K562 (cell line): Measurements from ENCODE around the gene CFAP20DC. TPM values are rescaled to one million over a fixed set of nuclear protein-coding genes. Genes with fewer than 3 reads are reported as not detected.

ENCODE experiments used
- ATAC-seq: fragments of 200-7000 bp; cut with Tn5 transposase; 3 replicates; pipeline ENCODE4 v1.9.1; 2020; ENCODE audit warnings: moderate library complexity
- BruUV-seq: library from RNA; stranded (reverse); fragments of 400-500 nt; replicated peaks from 2 replicates; lab custom pipeline; 2021; lab: Mats Ljungman, UMichigan
- CTCF ChIA-PET: fragments of 300-600 bp; formaldehyde crosslinking; extraction: SDS; loops from one replicate; lab custom pipeline; 2021; ENCODE audit warnings: low intra/inter-chr PET ratio; lab: Yijun Ruan, JAX
- POLR2A ChIA-PET: fragments of 300-600, 350-650 bp; sonication (Branson Sonifier 250); formaldehyde crosslinking; extraction: SDS; loops from one replicate; lab custom pipeline; 2021; ENCODE audit warnings: antibody characterized with exemption, inconsistent platforms; lab: Yijun Ruan, JAX
- DNase-seq, 4 experiments: peaks; one replicate each; pipeline versions ENCODE4 v3.0.0 to v3.0.0-alpha.2; 2011 to 2018; ENCODE audit warnings: low spot score in 3 of 4, mixed read lengths in 3 of 4; ENCODE audit errors: extremely low read depth in 1 of 4
- FAIRE-seq: peaks from 2 replicates; lab custom pipeline; 2011; peaks lifted over from hg19 to GRCh38; lab: Jason Lieb, UNC
- H2AFZ ChIP-seq: 2 replicates; pipeline ENCODE4 v1.6.0; 2011; ENCODE audit warnings: low read depth, low read length, control low read depth, inconsistent platforms
- H3K27ac ChIP-seq: fragments of 200-600 bp; 3 replicates; pipeline ENCODE4 v1.8.0; 2011; ENCODE audit warnings: low read depth, mild to moderate bottlenecking, control low read depth, inconsistent platforms, low read length, moderate library complexity, mixed read lengths; ENCODE audit errors: extremely low read depth
- H3K27me3 ChIP-seq, 2 experiments: fragments of 300-600 bp in 1 of 2; 2 replicates in 1 of 2; 3 replicates in 1 of 2; pipeline versions ENCODE4 v1.6.0 to v1.8.0; 2011; ENCODE audit warnings: inconsistent platforms in 2 of 2, low read length in 2 of 2, mild to moderate bottlenecking in 1 of 2, mixed read lengths in 1 of 2, moderate library complexity in 1 of 2; ENCODE audit not compliant: control insufficient read depth in 2 of 2, insufficient read depth in 2 of 2
- H3K36me3 ChIP-seq: fragments of 300-600 bp; 3 replicates; pipeline ENCODE4 v1.8.0; 2011; ENCODE audit warnings: mild to moderate bottlenecking, low read length, inconsistent platforms; ENCODE audit not compliant: control insufficient read depth, insufficient read depth
- H3K4me1 ChIP-seq, 2 experiments: fragments of 200-600 bp in 1 of 2; replicated peaks in 1 of 2; 2 replicates in 1 of 2; 3 replicates in 1 of 2; pipeline versions ENCODE4 v1.5.1 to v1.8.0; 2011; ENCODE audit warnings: inconsistent platforms in 2 of 2, low read length in 2 of 2, mild to moderate bottlenecking in 1 of 2, mixed read lengths in 1 of 2, moderate library complexity in 1 of 2; ENCODE audit not compliant: control insufficient read depth in 2 of 2, insufficient read depth in 2 of 2
- H3K4me2 ChIP-seq: 2 replicates; pipeline ENCODE4 v1.6.1; 2011; ENCODE audit warnings: low read length, control low read depth, inconsistent platforms, mixed read lengths; ENCODE audit not compliant: insufficient read depth
- H3K4me3 ChIP-seq: fragments of 200-600 bp; sonication (generic), shearing (Covaris generic); 2 replicates; pipeline ENCODE4 v1.5.1; 2016; ENCODE audit warnings: control low read depth, inconsistent platforms
- H3K79me2 ChIP-seq: fragments of 200-600 bp; 3 replicates; pipeline ENCODE4 v1.8.0; 2011; ENCODE audit warnings: low read length, inconsistent platforms; ENCODE audit not compliant: control insufficient read depth, insufficient read depth
- H3K9ac ChIP-seq, 2 experiments: 2 replicates each; pipeline versions ENCODE4 v1.6.0 to v1.6.1; 2011; ENCODE audit warnings: low read depth in 2 of 2, low read length in 2 of 2, control low read depth in 1 of 2, inconsistent platforms in 1 of 2, mild to moderate bottlenecking in 1 of 2, mixed read lengths in 1 of 2; ENCODE audit not compliant: insufficient read depth in 1 of 2
- H3K9me1 ChIP-seq: one replicate; pipeline ENCODE4 v1.6.0; 2011; ENCODE audit warnings: inconsistent platforms, mild to moderate bottlenecking, low read length, moderate library complexity; ENCODE audit not compliant: control insufficient read depth, insufficient read depth
- H3K9me3 ChIP-seq: replicated peaks from 2 replicates; pipeline ENCODE4 v1.5.1; 2011; ENCODE audit warnings: low read depth, low read length, inconsistent platforms; ENCODE audit not compliant: control insufficient read depth, insufficient read depth
- H4K20me1 ChIP-seq: replicated peaks from 2 replicates; pipeline ENCODE4 v1.6.1; 2011; ENCODE audit warnings: low read length, inconsistent platforms, mixed read lengths; ENCODE audit not compliant: control insufficient read depth, insufficient read depth
- CBFA2T3 ChIP-seq: fragments of 450-650 bp; IDR thresholded peaks from 2 replicates; pipeline ENCODE4 v1.6.1; 2017
- CHD2 ChIP-seq: IDR thresholded peaks from 2 replicates; pipeline ENCODE4 v1.6.1; 2011; ENCODE audit warnings: low read depth, low read length
- ETS2 ChIP-seq: IDR thresholded peaks from 2 replicates; pipeline ENCODE4 v1.6.1; 2016; ENCODE audit warnings: borderline replicate concordance, missing genetic modification characterization, mild to moderate bottlenecking, moderate library complexity, missing compliant biosample characterization; ENCODE audit not compliant: poor library complexity, severe bottlenecking
- FOS ChIP-seq: IDR thresholded peaks from 3 replicates; pipeline ENCODE4 v1.6.1; 2011; ENCODE audit not compliant: insufficient read length; ENCODE audit errors: extremely low read depth
- HDGF ChIP-seq: fragments of 450-650 bp; IDR thresholded peaks from 2 replicates; pipeline ENCODE4 v1.6.1; 2016
- NCOR1 ChIP-seq: fragments of 450-650 bp; IDR thresholded peaks from 2 replicates; pipeline ENCODE4 v1.6.1; 2016; ENCODE audit warnings: mild to moderate bottlenecking, moderate library complexity
- TAL1 ChIP-seq: fragments of 450-650 bp; IDR thresholded peaks from 2 replicates; pipeline ENCODE4 v1.6.1; 2016; ENCODE audit warnings: mild to moderate bottlenecking
- TCF3 ChIP-seq: sonication (generic); formaldehyde crosslinking; IDR thresholded peaks from 2 replicates; pipeline ENCODE4 v1.4.0; 2020; ENCODE audit warnings: mild to moderate bottlenecking, missing genetic modification reagents
- ZNF41 ChIP-seq: fragments of 250-450 bp; sonication (Bioruptor Pico); conservative IDR thresholded peaks from 2 replicates; pipeline ENCODE4 v1.4.0; 2020; ENCODE audit warnings: mild to moderate bottlenecking
- WGBS: fragments of 100-300 bp; shearing (Covaris generic); methylation state at CpG from one replicate; pipeline ENCODE4 v1.1.6; 2016; ENCODE audit warnings: low coverage, mixed read lengths; ENCODE audit not compliant: insufficient coverage; ENCODE audit errors: missing lambda C conversion rate; 5-methylcytosine and 5-hydroxymethylcytosine counted together
- in situ Hi-C: fragments of 300-500 bp; cut with MboI; formaldehyde crosslinking; loops from 4 replicates; pipeline ENCODE4 v1.15.0; 2018; ENCODE audit warnings: inconsistent platforms, mixed read lengths
- intact Hi-C: fragments of 100-400 bp; cut with micrococcal nuclease; formaldehyde crosslinking; loops from 2 replicates; pipeline ENCODE4 v1.14.2; 2022
- polyA plus RNA-seq, 8 experiments: library from polyadenylated mRNA; depleted of rRNA in 4 of 8; stranded (reverse) in 5 of 8; unstranded in 3 of 8; fragments of >200 nt; fragmentation: Nextera tagmentation in 2 of 8; fragmentation: Illumina TruSeq in 1 of 8; extraction: Ambion mirVana in 2 of 8; extraction: Trizol in 1 of 8; gene quantifications; 2 replicates each; pipeline versions ENCODE4 v1.2.1 to v1.2.3, GENCODE V29; 2011 to 2014; ENCODE audit warnings: inconsistent platforms in 1 of 8, missing spikeins in 1 of 8
- total RNA-seq, 7 experiments: library from RNA; depleted of rRNA in 6 of 7; stranded (reverse); fragments of >200 nt in 6 of 7; fragmentation: Illumina TruSeq in 2 of 7; extraction: Trizol in 2 of 7; gene quantifications; 2 replicates each; pipeline versions ENCODE4 v1.2.1 to v1.2.3, GENCODE V29; 2011 to 2021; ENCODE audit warnings: low replicate concordance in 1 of 7

Gene CFAP20DC
- total and polyA plus RNA-seq, 9 of the 15 experiments (the other 6 are each of a cell fraction or from before 2014, with no cell fraction given): 1.6 to 5.9 (median 4.6) TPM

DNA sequence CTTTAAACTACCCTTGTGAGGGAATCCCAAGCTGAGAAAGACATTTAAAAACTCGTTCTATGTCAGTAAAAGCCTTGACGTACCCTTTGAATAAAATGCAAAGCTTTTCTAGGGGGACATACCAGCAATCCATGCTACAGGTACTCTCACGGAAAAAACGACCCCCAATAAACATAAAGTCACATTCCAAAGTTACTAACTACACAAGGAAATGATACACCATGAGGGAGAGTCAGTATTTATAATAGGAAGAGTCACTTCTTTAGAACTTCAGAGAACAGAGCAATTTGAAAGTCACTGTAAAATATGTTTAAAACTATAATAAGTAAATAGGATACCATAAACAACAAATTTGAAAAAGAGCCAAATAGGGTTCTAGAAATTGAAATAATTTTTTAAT, 63.2 kb downstream of the CFAP20DC start:
- POLR2A ChIA-PET: interaction anchor here (0.6 to 1.3 kb wide), 3 partner anchors 8 to 16 kb away, joined by 3 to 4 read pairs (median 3); no protein-coding TSS in a partner anchor
- in situ Hi-C loops: no loop called here
- no TSS peak for BruUV-seq

GRCh38 chr3:58979840-58980239, 70.0 kb downstream of the CFAP20DC start:
- BruUV-seq: no TSS peak
- intact Hi-C loops: no loop called here
- no peaks in the 10 kb centered on the region for H3K9me1 ChIP-seq
- no peaks in the 10 kb centered on the region for H3K4me1 ChIP-seq
- H3K36me3 ChIP-seq: no peaks in the 10 kb centered on the region
- no peak for DNase-seq
- FAIRE-seq: no peak
- H3K27me3 ChIP-seq: no peaks in the 10 kb centered on the region
- WGBS: 3% methylated on average over 4 of the region's 4 CpGs
- ChIA-PET POLR2A (no interaction called here), CTCF (no interaction called here)
- H3K9ac ChIP-seq: no peak overlapping the region
- no peaks in the 10 kb centered on the region for H3K9me3 ChIP-seq
- TF ChIP-seq NCOR1: peak; percentile 15; the same call in 1 of the 2 replicates
- no peak for TF ChIP-seq FOS
- no peak for TF ChIP-seq ETS2
- TF ChIP-seq HDGF: no peak
- TF ChIP-seq CBFA2T3: peak; percentile 66
- TF ChIP-seq TCF3 (CRISPR knock-in tag): peak; percentile 33
- TF ChIP-seq TAL1: peak; percentile 33; the same call in 1 of the 2 replicates
- no peak overlapping the region for H3K4me3 ChIP-seq
- H3K27ac ChIP-seq: no peak overlapping the region
- no peak for ATAC-seq
- H3K4me2 ChIP-seq: no peak overlapping the region
- in situ Hi-C loops: no loop called here
- no peaks in the 10 kb centered on the region for H4K20me1 ChIP-seq
- H3K79me2 ChIP-seq: no peaks in the 10 kb centered on the region
- H2AFZ ChIP-seq: no peak overlapping the region

More for the DNA sequence above, 63.2 kb downstream of the CFAP20DC start:
- intact Hi-C loops: no loop called here
- Histone ChIP-seq H2AFZ (no peak overlapping the region), H3K27ac (no peak overlapping the region), H3K27me3 (no peaks in the 10 kb centered on the region), H3K4me1 (no peaks in the 10 kb centered on the region), H3K4me2 (no peak overlapping the region), H3K9me3 (no peaks in the 10 kb centered on the region), H3K9ac (no peak overlapping the region), H4K20me1 (no peaks in the 10 kb centered on the region), H3K36me3 (no peaks in the 10 kb centered on the region), H3K4me3 (no peak overlapping the region), H3K79me2 (no peaks in the 10 kb centered on the region), H3K9me1 (no peaks in the 10 kb centered on the region)
- FAIRE-seq (no peak), DNase-seq (no peak), ATAC-seq (no peak)
- TF ChIP-seq CHD2 (no peak), ZNF41 (CRISPR knock-in tag) (peak; percentile 94)
- WGBS: 7% methylated on average over 3 of the region's 4 CpGs
- CTCF ChIA-PET: no interaction called here
